Measurements from ENCODE around the gene KRT7.

The KRT7 gene

DNA sequence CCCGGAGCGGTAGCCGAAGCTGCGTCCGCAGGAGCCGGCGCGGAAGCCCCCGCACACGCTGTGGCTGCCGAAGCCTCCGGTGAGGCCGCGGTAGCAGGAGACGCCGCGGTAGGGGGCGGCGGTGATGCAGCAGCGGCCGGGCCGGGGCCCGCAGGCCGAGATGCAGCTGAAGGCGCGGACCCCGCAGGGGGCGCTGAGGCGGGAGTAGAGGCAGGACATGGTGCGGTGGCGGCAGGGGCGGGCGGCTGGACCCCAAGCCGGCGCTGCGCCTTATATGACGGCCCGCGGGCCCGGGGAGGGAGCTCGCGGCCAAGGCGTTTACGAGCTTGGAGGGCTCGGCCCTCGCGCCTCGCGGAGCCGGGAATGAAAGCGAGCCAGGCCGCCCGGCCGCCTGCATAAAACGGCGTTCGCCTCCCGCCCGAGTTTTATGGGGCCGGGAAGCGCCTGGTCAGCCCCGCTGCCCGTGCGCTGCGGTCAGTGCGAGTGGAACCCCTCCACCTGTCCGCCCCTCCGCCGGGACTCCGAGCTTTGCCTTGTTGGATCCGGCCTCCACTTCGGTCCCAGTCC is 25.4 kb downstream of the KRT7 start:
- DNase-seq = no peak

DNA sequence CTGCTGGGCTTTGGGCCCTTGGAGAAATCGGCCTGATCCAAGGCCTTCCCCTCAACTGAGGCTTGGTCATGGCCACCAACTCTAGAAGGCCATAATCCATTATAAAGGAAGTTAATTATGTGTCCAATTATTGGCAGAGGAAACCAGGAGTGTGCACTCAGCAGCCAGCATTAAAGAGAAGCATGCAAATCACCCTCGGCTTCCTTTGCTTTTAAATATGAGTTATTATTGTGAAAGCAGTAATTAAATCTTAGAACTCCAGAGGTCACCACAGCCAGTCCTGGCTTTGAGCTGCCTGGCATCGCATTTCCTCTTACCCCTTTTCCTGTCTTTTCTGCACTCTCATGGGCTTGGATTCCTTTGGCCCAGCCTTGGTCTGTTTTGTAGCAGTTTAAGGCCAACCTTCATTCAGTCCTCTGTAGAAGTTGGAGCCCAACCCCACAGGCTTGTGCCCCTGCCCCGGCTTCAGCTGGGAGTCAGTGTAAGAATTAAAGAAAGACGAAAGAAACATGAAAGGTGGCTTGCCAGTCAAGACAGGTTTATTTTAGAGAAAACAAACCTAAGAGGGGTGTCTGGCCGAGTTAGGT is 26.7 kb downstream of the KRT7 start:
- no peak for DNase-seq

DNA sequence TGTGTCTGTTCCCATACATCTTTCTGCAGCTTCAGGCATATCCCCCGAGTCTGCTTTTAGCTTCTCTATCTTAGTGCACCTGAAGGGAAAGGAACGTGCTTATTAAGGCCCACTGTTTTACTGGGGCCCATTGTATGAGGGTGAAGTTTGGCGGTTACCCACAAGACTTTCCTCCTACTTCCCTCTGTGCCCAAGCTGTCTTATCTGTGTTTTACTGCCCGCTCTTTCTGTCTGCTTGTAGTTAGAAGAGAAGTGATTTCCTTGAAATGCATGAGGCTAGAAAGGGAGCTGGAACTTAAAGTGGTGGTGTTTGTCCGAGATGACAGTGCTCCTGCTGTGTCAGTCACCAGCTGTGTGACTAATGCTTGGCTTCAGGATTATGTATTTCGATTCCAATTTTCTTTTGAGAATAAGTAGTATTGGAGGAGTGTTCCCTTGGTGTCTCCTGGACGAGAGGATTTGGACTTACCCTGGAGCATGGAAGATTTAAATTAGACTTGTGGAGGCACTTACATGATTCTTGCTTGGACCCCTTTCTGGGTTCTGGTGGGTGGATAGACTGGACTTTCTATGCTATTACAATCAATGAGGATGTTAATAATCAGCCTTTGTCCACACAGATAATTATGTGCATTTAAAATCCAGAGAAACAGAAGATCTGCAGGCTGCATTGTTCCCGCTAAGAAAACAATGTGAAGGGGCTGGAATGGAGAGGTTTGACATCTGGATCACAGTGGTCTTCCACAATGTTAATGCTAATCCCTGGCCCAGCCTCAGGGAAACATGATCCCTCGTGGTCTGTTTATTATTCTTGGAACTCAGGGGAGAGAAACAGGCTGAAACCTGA is 27.5 kb downstream of the KRT7 start:
- no peak for DNase-seq

DNA sequence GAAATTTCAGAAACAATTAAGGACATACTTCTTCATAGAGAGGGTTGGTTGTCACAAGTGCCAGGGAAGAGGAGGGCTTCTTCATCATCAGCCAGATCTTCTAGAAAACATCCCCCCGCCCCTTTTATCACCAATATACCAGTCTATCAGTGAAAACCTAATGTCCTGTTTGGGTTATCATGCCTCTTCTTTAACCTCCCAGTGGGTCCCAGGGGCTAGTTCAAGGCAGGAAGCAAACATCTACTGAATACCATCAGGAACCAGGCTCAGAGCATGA is 28.1 kb downstream of the KRT7 start:
- DNase-seq = no peak

DNA sequence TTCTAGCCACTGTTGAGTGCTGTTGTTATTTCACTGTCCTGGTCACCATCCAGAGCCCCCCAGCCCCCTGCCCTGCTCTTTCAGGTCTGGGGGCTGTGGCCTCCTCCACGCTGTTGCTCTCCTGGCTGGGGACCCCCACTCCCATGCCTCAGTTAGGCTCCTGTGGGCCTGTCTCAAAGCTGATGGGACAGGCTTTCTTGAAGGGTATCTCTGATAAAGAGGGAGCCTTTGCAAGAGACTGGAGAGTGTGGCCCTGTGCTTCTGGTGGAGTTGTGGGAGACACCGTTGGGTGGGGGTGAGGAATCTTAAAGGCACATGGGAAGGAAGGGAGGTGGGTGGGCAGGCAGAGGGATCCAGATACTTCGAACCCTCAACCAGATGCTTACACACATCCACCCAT is 29.2 kb downstream of the KRT7 start:
- no peak for DNase-seq

DNA sequence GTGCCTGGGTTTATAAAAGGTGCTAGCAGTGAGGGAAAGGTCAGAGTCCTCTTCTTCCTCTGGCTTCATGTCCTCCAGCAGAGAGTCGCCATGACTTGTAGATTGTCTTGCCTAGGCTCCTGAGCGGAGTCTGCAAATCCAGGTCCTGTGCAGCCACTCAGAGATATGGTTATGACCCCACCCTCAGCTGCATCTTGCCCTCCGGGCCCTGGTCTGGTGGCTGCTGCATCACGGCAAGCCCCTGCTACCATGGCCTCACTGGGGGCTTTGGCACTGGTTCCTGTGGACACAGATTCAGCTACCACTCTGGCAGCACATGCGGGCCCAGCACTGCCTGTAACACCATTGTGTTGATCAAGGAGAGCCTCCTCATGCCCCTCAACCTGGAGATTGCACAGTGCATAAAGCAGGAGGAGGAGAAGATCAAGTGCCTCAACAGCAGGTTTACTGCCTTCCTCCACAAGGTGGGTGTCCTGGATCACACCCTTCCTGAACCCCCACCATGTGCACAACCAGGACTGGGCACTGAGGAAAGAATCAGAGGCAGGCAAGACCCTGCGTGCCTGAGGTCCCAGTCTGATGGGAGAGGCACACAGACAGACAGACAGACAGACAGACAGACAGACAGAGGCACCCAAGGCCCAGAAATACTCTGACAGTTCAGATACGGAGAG is 30.9 kb downstream of the KRT7 start:
- DNase-seq = no peak

DNA sequence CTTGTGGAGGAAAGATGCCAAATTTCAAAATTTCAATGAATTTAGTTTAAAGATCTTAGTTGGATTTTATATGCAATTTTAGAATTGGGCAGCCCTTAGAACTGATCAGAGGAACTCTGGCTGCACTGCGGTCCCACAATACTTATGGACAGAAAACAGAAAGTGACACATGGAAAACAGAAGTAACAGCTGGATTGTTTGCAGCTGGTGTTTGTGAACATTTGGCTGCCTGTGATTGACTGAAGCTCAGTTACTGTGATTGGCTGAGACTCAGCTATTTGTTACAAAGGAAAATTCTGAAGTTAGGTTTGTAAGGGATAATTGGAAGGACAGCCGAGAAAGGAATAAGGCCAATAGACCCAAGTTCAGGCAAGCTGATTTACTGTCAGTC is 31.4 kb downstream of the KRT7 start:
- DNase-seq = no peak

DNA sequence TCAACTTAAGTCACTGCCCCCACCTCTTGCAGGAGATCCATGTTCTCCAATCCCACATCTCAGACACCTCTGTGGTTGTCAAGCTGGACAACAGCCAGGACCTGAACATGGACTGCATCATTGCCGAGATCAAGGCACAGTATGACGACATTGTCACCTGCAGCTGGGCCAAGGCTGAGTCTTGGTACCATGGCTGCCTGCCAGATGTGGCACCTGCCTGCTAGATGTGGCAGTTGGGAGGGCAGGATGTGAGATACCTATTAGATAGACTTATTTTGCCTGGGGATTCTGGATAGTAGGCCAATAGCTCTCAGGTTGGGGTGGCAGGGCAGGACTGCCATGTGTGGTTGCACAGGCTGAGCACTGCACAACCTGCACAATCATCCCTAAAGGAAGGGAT is 33.5 kb downstream of the KRT7 start:
- DNase-seq = no peak

DNA sequence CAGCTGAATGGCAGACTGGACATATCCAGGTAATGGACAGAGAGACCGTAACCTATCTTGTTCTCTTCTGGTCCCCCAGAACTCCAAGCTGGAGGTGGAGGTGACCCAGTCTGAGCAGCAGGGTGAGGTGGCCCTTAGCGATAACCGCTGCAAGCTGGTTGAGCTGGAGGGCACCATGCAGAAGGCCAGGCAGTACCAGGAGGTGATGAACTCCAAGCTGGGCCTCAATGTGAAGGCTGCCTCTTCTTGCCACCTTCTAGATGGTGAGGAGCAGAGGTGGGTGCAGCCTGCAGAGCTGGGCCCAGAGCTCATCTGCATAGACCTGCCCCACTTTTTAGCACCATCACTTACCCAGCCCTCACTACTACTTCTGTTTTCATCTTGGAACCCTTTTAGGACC is 34.2 kb downstream of the KRT7 start:
- no peak for DNase-seq

DNA sequence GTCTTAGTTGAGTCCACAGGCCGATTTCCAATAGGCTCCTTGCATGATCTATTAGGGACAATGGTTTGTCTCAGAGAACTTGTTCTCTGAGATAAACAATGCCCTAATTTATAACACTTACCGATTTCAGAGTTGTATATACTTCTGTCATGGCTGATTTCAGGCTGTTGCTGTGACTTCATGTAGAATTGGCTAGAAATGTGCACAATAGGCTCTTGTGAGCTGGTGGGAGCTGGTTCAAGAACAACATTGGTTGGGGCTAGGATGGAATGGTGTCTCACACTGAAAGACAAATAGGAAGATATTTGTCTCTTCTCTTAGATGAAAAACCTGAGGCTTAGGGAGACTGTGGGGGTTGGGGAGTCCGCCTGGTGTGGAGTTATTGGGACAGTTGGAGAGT is 34.7 kb downstream of the KRT7 start:
- DNase-seq = no peak

DNA sequence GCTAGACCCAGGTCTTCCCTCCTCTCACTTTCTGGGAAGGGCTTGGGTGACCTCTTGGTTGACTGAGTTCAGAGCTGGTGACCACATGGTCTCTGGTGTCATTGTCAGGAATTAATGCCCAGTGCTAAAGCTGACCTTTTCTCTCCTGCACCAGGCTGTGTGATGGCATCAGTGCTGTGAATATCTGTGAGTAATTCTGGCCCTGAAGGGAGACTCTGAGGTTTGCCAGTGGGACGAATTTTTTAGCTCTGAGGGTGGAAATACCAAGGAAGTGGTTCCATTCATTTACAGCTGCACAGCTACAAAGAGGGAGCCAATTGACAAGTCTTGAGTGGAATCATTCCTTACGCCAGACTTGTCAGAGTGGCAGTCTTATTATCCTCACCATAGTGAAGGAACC is 35.2 kb downstream of the KRT7 start:
- DNase-seq = peak; percentile 37

DNA sequence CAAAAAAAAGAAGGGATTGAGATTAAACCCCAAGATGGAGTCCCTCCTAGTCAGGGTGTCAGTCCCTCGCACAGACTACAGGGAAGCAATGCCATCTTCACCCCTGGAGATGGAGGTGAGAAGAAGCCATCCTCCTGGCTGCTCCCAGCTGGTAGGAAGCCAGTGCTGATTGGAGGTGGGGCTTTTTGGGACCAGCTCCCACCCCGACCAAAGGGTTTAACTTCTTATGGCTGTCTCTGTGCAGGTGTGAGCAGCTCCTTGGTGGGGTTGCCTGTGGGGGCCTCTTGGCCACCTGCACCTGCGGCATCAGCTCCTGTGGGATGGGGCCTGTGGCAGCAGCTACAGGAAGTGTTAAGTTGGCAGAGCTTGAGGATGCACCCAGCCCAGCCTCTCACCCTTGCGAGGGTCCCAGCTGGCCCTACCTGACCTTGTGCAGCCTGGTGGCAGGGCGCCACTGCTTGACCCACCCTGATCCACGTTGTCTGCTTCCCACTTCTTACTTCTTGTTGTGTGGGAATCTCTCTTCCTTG is 37.6 kb downstream of the KRT7 start:
- DNase-seq = no peak

DNA sequence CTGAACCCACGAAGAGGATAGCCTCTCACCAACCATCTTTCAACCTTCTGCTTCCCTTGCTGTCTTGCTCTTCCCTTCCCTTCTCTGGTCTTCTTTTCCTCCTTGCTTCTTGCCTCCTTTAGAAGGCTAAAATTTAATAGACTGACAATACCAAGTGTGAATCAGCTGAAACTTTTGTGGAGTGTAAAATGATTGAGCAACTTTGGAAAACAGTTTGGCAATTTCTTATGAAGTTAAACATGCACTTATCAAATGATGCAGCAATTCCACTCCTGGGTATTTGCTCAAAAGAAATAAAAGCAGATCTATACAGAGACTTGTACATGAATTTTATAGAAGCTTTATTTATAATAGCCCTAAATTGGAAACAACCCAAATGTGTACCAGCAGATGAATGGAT is 38.1 kb downstream of the KRT7 start:
- peak; percentile 36 for DNase-seq

DNA sequence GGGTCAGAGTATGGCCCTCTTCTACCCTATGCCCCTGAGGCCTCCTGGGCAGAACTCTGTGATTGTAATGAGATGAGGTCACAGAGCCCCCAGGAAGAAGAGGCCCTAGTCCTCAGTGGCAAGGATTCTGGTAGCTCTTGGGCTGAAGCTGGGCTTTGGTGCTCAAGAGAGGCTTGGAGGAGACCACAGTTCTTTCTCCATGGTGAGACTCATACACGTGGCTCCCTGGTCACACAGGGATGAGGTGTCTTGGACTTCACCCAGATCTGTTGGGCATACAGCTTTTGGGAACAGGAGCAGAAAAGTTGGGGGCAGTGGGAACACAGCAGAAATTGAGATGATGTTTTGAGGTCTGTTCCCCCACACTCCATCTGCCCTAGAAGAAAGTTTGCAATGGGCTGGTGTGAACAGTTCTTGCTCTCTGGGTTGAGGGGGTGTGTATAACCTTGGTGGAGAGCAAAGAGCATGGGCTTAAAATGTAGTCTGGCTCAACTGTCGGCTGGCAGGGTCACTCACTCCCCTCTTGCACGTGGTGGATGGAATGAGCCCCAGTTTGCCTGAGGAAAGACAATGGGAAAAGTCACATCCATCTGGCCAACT is 41.6 kb downstream of the KRT7 start, which contains the start of gene KRT86:
TSS of gene KRT86 (plus strand) at position 125 of the 600 bp plus-strand sequence. CDS start 27,272 bp downstream, outside the sequence.
- DNase-seq = no peak

DNA sequence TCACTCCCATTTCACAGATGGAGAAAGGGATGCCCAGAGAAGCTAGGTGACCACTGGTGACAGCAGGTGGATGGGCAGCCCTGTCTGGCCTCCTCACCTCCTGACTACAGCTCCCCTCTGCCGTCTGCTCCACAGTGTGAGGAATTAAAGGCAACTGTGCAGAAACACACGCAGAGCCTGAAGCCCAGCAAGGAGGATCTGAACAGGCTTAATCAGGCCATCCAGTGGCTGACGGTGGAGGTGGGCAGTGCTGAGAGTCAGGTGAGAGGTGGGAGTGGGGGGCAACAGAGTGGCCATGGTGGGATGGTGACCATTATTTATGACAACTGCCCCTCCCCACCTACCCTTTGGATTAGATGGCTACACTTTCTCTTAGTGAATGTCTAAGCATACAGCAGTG is 42.6 kb downstream of the KRT7 start:
- DNase-seq = no peak

DNA sequence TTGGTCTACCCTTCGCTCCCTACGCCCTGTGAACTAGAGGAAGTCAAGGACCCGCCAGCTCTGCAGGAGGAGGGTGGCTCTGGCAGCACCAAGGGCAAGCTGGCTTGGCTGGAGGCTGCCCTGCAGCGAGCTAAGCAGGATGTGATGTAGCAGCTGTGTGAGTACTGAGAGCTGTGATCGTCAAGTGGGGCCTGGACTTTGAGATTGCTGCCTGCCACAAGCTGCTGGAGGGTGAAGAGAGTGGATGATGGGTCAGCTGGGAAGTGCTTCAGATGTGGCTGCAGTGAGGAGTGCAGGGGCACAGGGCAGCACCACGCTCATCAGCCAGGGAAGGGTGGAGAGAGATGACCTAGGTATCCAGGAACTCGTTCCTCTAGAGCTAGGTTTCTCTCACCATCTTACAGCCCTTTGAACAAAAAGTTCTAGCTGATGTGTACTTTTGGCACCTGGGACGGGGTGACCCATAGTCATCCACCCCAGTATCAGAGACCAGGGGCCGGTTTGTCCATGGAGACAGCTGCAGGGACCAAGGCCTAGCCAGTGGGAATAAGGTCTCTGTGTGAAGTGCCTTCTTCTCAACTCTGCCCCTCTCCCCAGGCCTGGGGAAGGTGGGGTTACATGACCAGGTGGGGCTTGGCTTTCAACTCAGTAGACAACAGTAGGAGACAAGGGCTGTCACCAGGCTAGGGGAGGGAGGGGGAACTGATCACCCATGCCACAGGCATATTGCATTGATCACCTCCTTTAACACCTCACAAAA is 44.6 kb downstream of the KRT7 start:
- no peak for DNase-seq

DNA sequence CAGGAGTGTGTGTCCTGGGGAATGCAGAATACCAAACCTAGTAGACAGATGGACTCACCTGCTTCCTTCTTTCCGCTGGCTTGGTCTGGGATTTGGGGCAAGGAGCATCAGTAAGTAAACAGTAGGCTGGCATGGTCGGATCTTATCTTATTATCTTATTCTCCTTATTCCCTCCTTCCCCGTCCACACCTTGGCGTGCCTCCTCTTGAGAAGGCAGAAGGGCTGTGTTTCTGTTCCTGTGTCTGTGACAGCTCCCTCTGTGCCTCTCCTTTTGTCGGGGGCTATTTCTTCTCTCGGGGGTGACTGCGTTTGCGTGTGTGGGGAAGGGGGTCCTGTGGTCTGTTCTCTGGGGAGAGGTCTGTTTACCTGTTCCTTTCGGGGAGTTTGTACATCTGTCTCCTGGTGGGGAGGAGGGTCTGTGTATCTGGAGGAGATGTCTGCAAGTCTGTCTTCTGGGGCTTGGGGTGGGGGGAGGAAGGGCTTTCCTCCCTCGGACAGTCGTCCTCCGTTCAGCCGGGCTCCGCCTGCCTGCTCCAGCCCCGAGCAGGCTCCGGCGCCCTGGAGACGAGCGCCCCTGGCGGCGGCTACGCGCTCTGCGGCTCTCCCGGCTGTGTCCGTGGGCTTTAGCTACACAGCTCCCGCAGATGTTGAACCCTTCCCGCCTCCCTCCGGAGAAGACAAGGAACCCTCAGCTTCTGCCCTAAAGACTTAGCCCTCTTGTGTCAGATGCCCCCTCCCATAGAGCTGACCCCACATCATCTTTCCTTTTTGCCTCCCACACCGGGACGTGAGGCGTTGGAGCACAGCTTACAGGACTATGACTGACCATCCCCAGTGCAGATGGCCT is 45.8 kb downstream of the KRT7 start:
- peak; percentile 88 for DNase-seq

DNA sequence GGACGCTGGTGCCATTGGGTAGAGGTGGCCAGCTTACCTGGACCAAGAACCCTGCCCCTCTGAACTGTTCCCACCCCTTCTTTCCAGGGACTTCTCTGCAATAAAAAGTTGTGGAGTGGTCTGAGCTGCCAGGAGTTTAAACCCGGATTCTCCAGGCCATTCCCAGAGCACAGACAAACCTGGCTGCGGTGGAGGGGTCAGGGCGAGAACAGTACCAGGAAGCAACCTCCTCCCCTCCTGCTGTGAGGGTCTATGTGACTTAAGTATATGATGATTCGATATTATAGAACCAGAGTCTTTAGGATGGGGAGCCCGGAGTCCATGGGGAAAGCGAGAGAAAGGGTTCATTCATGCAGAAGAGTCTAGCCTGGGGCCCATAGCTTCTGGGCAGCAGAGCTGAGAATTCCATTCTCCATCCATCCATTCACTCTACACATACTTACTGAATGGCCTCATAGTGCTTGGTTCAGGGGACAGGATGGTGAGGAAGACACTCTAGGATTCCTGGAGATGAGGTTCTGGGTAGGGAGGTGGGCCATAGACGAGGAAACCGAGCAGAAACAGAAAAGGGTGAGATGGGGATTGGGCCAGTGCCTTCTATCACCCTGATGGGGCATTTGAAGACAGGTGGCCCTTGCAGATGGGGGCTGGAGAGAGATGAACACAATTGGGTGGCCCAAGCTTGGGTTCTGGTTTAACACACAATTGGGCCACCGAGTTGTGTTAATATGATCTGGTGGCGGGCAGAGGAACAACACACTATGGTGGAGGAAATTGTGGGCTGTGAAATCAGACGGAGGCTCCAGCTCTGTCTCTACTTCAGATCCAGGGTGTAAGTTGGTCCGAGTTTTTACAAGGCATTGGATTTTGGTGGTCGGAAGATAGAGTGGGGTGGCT is 46.6 kb downstream of the KRT7 start:
- no peak for DNase-seq

DNA sequence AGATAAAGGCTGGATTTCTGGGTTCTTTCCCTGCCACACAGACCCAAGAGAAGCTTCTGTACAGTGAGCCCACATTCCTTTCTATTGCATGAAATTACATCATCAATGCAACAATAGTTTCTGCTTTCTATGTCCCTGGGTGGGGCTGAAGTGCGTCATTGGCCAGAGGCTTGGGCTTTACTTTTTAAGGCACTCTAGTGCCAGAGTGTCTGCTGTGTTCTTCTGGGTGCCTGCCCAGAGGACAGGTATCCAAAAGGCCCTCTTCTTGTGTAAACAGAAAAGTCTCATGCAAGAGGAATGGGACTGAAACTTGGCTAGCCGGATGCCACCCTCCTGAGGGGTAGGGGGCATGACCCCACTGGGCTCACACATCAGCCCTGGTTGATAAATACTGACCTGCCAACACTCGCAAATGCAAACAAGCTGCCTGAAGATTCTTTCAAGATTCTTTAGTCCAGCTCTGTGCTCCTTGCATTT is 47.3 kb downstream of the KRT7 start:
- DNase-seq = peak; percentile 75
